Putamen (tissue), 1 donor: ENCODE measurements around the gene TMEM116.

ENCODE experiments used
- DNase-seq: peaks from one replicate; pipeline ENCODE4 v3.0.0-alpha.2; 2016; ENCODE audit warnings: low spot score

The TMEM116 gene

DNA sequence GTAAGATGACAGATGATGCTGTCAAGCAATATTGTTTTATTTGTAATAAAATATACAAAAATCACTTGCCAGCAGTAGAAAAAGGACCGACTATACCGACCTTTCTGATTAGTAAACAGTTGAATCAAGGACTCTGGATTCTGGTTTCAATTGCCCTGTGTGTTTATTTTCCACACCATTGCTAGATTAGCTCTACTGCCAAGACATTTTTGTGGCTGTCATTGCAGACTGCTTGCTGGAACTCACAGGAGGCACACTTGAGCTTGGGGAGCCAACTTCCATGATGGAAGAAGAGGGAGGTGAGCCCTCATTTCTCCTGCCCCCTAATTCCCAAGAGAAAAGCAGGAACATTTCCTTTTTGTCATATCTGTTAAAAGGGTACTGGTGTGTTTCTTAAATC lies 119.7 kb downstream of the TMEM116 start:
- DNase-seq: no peak

DNA sequence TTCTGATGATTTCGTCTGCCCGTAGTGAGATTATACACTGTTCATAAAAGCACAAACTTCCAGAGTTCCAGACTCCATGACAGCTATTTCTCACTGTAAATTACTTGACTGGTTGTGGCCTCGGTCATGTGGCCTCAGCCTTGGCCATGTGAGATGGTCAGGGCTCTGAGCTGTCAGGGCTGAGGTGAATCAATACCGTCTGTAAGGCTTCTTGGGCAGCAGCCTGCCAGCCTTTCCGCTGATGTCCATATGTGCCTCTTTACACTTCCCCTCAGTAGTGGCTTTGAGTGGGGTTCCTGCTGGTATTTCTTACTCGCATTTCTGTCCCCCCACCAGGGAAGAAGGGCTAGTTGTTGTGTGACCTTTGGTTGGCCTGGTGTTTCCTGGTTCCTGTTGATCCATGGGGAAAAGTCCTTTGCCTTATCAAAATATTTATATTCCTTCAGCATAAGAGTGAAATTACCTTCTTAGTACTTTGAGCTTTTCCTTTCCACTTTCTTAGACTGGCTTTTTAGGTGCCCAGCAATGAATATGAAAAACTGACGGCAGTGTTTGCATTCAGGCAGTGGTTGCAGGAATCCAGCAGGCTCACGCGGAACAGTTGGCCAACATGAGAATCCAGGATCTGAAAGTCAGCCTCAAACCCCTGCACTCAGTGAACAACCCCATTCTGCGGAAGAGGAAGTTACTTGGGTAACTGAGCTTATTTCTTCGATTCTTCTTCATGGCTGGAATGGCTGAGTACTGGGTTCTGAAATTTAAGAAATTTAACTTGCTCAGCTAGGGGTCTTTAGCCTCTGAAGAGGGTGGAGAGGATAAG lies 124.8 kb downstream of the TMEM116 start:
- no peak for DNase-seq

DNA sequence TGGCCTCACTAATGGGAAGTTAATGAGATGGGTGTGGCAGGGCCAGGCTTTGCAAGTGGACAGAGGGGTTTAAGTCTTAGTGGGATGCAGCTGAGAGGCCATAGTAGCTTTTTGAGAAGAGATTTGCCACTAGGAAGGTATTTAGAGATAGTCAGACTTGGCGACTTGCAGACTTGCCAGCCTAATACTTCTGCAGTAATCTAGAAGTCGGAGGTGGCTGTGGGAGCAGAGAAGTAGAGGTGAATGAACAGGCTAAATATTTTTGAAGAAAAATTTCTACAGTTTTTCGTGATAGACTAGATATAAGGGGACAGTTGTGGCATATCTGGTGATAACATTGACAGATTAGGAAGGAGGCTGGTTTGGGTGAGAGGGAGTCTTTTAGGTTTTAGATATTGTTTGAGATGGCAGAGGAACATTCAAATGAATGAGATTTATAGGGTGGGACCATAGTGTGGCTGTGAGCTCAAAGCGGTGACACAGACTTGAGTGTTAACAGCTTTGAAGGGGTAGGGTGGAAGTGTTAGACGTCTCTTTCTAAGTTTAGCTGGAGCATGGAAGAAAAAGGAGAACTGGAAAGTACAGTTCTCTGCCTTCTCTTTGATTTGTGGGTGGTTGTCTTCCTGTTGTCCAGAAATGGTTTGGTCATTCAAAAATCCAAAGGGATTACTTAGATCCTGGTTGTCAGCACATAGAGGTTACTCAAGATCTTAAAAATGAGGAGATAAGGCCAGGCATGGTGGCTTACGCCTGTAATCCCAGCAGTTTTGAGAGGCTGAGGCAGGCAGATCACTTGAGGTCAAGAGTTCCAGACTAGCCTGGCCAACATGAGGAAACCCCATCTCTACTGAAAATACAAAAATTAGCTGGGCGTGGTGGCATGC lies 126.1 kb downstream of the TMEM116 start:
- DNase-seq: no peak

DNA sequence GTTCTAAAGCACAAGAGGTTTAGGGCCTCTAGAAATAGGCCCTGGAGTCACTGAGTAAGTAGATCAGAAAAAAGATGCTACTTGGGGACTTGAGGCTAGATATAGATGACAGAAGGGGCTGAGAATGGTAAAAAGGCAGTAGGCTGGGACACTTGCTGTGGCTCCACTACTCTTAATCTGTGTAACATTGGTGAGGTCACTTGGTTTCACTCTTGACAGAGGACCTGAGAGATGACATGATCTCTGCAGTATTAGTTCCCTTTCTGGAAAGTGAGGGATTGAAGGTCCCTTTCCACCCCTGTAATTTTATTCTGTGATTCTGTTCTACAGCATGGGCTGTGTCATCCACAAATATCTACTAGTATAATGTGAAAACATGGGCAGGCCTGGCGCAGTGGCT lies 131.2 kb downstream of the TMEM116 start:
- DNase-seq: no peak
